ENCODE results near the gene ZNF883.

DNA sequence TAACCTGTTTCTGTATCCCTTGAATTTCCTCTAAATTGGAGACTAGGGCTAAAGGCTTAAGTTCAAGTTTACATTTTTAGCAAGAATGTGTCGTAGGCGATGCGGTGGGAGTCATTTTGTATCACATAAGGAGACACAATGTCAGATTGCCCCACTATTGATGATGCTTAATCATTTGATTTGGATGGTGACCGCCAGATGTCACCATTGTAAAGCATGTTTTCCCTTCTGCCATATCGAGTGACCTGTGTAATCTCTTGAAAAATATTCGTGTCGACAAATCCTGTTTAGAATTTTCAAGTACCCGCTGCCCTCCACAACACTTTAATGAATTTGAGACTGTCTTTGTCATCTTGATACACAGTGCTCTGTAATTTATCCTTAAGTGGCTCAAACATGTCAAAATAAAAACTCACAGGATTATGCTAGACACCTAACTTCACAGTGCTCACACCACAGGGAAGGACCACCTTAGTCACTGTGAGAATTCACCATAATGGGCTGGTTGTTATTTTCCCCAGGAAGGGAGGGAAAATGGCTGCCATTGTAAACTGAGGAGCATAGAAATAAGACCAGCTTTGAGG lies 86.8 kb downstream of the ZNF883 start:
- TF ChIP-seq POLR2AphosphoS5 (IDR thresholded peaks at IDR 0.05; ENCODE audit: borderline replicate concordance, low read depth, low read length) (no peak), EZH2 (IDR thresholded peaks at IDR 0.05) (no peak), FOXP2 (optimal IDR thresholded peaks at IDR 0.05; ENCODE audit: control extremely low read depth, extremely low read length, insufficient read depth) (no peak)
